Activated T-helper 17 cell treated with anti-CD3 and anti-CD28 coated beads, Interleukin-2, amount 50 U/mL, for 72 hours (primary cell): ENCODE data around the gene TBXT. TPM values are rescaled to one million over a fixed set of nuclear protein-coding genes. Genes with fewer than 3 reads are reported as not detected.
"Not testable (repeated sequence)": the region's sequence is repeated elsewhere in the genome, so short reads cannot be mapped to it uniquely, and the experiment has no call there.

ENCODE experiments used
- ATAC-seq: fragments of 150-1000 bp; cut with Tn5 transposase; replicated peaks from 2 replicates; pipeline ENCODE4 v1.10.0; 2021; ENCODE audit warnings: mild to moderate bottlenecking, moderate library complexity
- H3K27ac Mint-ChIP-seq: one replicate; pipeline ENCODE4 v1.8.0; 2022; ENCODE audit warnings: mixed read lengths
- H3K27me3 Mint-ChIP-seq: one replicate; pipeline ENCODE4 v1.8.0; 2022; ENCODE audit warnings: mixed read lengths
- H3K36me3 Mint-ChIP-seq: one replicate; pipeline ENCODE4 v1.8.0; 2022; ENCODE audit warnings: low read depth, mild to moderate bottlenecking, mixed read lengths
- H3K4me1 Mint-ChIP-seq: one replicate; pipeline ENCODE4 v1.8.0; 2022; ENCODE audit warnings: mixed read lengths
- H3K4me3 Mint-ChIP-seq: one replicate; pipeline ENCODE4 v1.8.0; 2022; ENCODE audit warnings: mild to moderate bottlenecking, mixed read lengths
- H3K9me3 Mint-ChIP-seq: one replicate; pipeline ENCODE4 v1.8.0; 2022; ENCODE audit warnings: mixed read lengths
- total RNA-seq, 2 donors: library from RNA; stranded (reverse); gene quantifications; one replicate each; pipeline ENCODE4 v1.2.3, GENCODE V29; 2022

The TBXT gene
- total RNA-seq, 2 donors from 2014 or later, result not detected

GRCh38 chr6:166162599-166163342 lies 4.9 kb downstream of the TBXT start:
- peak; percentile 93 for ATAC-seq
- Mint-ChIP-seq H3K9me3 (no peaks in the 10 kb centered on the region), H3K27me3 (peaks cover 45% of the 10 kb centered on the region), H3K36me3 (no peaks in the 10 kb centered on the region), H3K27ac (no peak overlapping the region), H3K4me1 (no peaks in the 10 kb centered on the region), H3K4me3 (no peak overlapping the region)

GRCh38 chr6:166157930-166158617 lies 9.6 kb downstream of the TBXT start:
- Mint-ChIP-seq H3K4me3 (no peak overlapping the region), H3K9me3 (no peaks in the 10 kb centered on the region), H3K27me3 (peaks cover 25% of the 10 kb centered on the region), H3K27ac (no peak overlapping the region), H3K4me1 (no peaks in the 10 kb centered on the region), H3K36me3 (no peaks in the 10 kb centered on the region)
- ATAC-seq, result no peak

GRCh38 chr6:166156942-166157341 lies 10.7 kb downstream of the TBXT start:
- Mint-ChIP-seq H3K4me3 (no peak overlapping the region), H3K36me3 (no peaks in the 10 kb centered on the region), H3K9me3 (no peaks in the 10 kb centered on the region), H3K27ac (no peak overlapping the region), H3K4me1 (no peaks in the 10 kb centered on the region), H3K27me3 (peaks cover 21% of the 10 kb centered on the region)
- no peak for ATAC-seq

GRCh38 chr6:166153966-166154365 lies 13.7 kb downstream of the TBXT start:
- H3K4me3 Mint-ChIP-seq, result no peak overlapping the region
- no peak for ATAC-seq
- no peaks in the 10 kb centered on the region for H3K4me1 Mint-ChIP-seq
- no peak overlapping the region for H3K27ac Mint-ChIP-seq
- H3K36me3 Mint-ChIP-seq, result no peaks in the 10 kb centered on the region
- H3K9me3 Mint-ChIP-seq, result no peaks in the 10 kb centered on the region
- peaks cover 11% of the 10 kb centered on the region for H3K27me3 Mint-ChIP-seq

DNA sequence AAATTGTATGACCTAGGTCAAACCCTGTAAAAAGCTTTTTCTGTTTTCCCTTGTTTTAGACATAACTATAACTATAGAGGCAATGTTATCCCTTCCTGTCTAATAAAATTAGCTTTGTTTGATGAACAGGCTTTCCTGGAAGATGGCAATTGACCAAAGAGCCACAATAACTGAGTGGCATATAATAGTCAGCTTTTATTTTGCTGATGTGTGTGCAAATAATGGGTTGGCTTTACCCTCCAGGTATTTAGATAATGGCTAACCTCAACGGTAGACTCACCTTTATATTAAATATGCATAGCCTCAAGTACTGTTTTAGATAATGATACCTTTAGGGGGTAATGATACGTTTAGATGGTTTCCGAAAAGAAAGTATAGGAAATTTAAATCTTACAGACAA lies 15.0 kb downstream of the TBXT start:
- Mint-ChIP-seq H3K36me3 (no peaks in the 10 kb centered on the region), H3K27ac (no peak overlapping the region), H3K4me3 (no peak overlapping the region), H3K4me1 (no peaks in the 10 kb centered on the region), H3K9me3 (no peaks in the 10 kb centered on the region), H3K27me3 (peaks cover 13% of the 10 kb centered on the region)
- no peak for ATAC-seq

DNA sequence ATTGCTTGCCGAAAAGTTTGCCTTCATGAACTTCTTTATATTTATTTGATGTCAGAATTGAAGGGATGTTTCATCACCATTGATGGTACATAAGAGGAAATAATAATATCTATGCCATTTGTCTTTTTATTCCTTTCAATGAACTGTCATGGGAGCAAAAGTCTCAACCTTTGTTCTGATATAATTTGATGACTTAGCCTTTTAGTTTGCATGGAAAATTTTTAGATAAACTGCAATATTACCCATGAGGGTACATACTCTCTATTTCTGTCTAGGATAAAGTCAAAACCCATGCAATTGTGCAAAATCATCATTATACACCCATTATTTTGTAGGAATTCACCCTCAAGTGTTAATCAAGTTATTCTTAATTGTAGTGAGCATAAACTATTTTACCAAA lies 15.9 kb downstream of the TBXT start:
- Mint-ChIP-seq H3K36me3 (no peaks in the 10 kb centered on the region), H3K4me3 (no peak overlapping the region), H3K27me3 (peaks cover 12% of the 10 kb centered on the region), H3K4me1 (no peaks in the 10 kb centered on the region), H3K9me3 (no peaks in the 10 kb centered on the region), H3K27ac (no peak overlapping the region)
- ATAC-seq, result no peak

GRCh38 chr6:166145751-166146150 lies 21.9 kb downstream of the TBXT start:
- Mint-ChIP-seq H3K4me1 (no peaks in the 10 kb centered on the region), H3K36me3 (no peaks in the 10 kb centered on the region), H3K27me3 (peaks cover 12% of the 10 kb centered on the region), H3K4me3 (no peak overlapping the region), H3K9me3 (no peaks in the 10 kb centered on the region), H3K27ac (no peak overlapping the region)
- no peak for ATAC-seq

- Mint-ChIP-seq H3K27me3 (peaks cover 12% of the 10 kb centered on the region), H3K4me3 (no peak overlapping the region)
- ATAC-seq, result no peak
Measured at GRCh38 chr6:166143011-166143410, 24.6 kb downstream of the TBXT start.

GRCh38 chr6:166127624-166128472 lies 39.8 kb downstream of the TBXT start:
- H3K27me3 Mint-ChIP-seq, result peaks cover 27% of the 10 kb centered on the region
- ATAC-seq, result no peak
- H3K4me1 Mint-ChIP-seq, result no peaks in the 10 kb centered on the region
- no peak overlapping the region for H3K27ac Mint-ChIP-seq
- H3K4me3 Mint-ChIP-seq, result no peak overlapping the region
- no peaks in the 10 kb centered on the region for H3K36me3 Mint-ChIP-seq
- no peaks in the 10 kb centered on the region for H3K9me3 Mint-ChIP-seq

More at GRCh38 chr6:166143011-166143410, 24.6 kb downstream of the TBXT start:
- H3K27ac Mint-ChIP-seq, result no peak overlapping the region
- H3K36me3 Mint-ChIP-seq, result no peaks in the 10 kb centered on the region
- H3K4me1 Mint-ChIP-seq, result no peaks in the 10 kb centered on the region
- H3K9me3 Mint-ChIP-seq, result no peaks in the 10 kb centered on the region

GRCh38 chr6:166123115-166123514 lies 44.5 kb downstream of the TBXT start:
- not testable (repeated sequence) for H3K4me1 Mint-ChIP-seq, ATAC-seq, H3K9me3 Mint-ChIP-seq, H3K36me3 Mint-ChIP-seq, H3K4me3 Mint-ChIP-seq, H3K27ac Mint-ChIP-seq, H3K27me3 Mint-ChIP-seq

DNA sequence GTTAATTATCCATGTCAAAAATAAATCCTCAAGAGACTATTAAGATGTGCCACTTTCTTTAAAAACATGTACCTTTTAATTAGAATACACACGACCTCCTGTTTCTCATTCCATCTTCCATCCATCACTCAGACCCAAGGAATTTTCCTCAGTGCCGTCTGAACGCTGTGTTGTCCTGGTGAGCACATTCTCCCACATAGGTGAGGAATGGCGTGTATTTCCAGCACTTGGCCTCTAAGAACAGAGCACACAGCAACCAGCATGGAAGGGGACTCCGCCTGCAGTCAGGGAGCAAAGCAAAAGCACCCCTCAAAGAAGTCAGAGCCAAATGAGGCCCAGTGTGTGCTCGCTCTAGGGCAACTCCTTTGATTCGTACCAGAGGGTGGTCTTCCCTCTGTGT lies 45.9 kb downstream of the TBXT start:
- no peaks in the 10 kb centered on the region for H3K9me3 Mint-ChIP-seq
- no peaks in the 10 kb centered on the region for H3K36me3 Mint-ChIP-seq
- H3K4me1 Mint-ChIP-seq, result no peaks in the 10 kb centered on the region
- H3K27me3 Mint-ChIP-seq, result peaks cover 1% of the 10 kb centered on the region
- H3K27ac Mint-ChIP-seq, result no peak overlapping the region
- no peak for ATAC-seq
- no peak overlapping the region for H3K4me3 Mint-ChIP-seq

DNA sequence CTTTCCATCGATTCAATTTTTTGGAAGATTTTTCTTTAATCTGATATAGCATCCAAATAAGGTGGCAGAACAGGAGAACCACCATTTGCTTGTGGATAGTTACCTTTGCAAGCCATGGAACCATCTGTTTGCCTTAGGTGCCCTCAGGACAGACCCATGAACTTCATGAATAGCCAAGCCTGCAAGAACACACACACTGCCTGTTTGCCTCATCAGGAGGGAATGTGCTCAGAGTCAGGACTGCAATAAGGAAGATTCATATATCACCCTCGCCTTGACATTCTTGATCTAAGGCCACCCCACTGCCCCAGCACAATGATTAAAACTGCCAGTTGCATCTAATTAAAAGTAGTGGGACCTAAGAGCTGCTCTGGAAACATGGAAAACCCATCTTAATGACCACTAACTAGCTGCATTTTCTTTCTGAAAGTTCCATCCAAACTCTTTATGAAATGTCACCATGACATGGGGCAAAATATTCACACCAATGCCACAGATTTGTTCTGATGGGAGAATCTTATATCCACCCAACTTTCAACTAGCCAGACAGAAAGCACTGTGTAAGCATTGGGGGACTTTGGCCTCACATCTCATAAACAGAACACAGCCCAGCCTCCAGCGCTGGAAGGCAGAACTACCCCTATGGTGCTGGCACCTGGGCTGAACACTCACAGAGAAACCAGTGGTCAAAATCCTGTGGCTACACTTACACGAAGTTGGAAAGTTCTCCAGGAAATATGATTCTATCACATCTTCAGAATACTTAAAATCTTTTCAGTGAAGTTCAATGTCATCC lies 48.3 kb downstream of the TBXT start:
- H3K27me3 Mint-ChIP-seq, result peaks cover 3% of the 10 kb centered on the region
- no peak overlapping the region for H3K27ac Mint-ChIP-seq
- no peak for ATAC-seq
- no peaks in the 10 kb centered on the region for H3K9me3 Mint-ChIP-seq
- no peak overlapping the region for H3K4me3 Mint-ChIP-seq
- H3K4me1 Mint-ChIP-seq, result no peaks in the 10 kb centered on the region
- H3K36me3 Mint-ChIP-seq, result no peaks in the 10 kb centered on the region

GRCh38 chr6:166115609-166116008 lies 52.0 kb downstream of the TBXT start:
- no peaks in the 10 kb centered on the region for H3K4me1 Mint-ChIP-seq
- H3K27me3 Mint-ChIP-seq, result peaks cover 12% of the 10 kb centered on the region
- no peak overlapping the region for H3K27ac Mint-ChIP-seq
- no peaks in the 10 kb centered on the region for H3K9me3 Mint-ChIP-seq
- H3K4me3 Mint-ChIP-seq, result no peak overlapping the region
- no peak for ATAC-seq
- H3K36me3 Mint-ChIP-seq, result no peaks in the 10 kb centered on the region

DNA sequence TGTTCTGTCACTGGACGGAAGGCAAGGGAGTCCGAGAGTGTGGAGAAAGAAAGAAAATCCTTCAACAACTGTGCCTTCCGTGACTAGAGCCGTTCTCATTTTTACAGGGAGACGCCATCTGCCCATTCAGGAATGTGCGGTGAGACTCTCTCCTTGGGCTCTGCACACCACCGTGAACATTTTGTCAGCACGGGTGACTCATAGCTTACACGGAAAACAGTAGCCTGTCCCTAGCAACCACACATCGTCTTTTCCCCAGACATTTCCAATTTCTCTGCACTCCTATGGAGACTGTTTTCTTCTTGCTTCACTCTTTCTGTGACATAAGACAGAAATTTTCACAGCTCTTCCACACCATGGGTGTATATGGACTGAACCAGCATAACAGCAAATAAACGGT lies 55.1 kb downstream of the TBXT start:
- Mint-ChIP-seq H3K27me3 (peaks cover 17% of the 10 kb centered on the region), H3K9me3 (no peaks in the 10 kb centered on the region), H3K27ac (no peak overlapping the region), H3K4me1 (no peaks in the 10 kb centered on the region), H3K36me3 (no peaks in the 10 kb centered on the region), H3K4me3 (no peak overlapping the region)
- no peak for ATAC-seq
